ENCODE measurements around the gene ZNF576.

DNA sequence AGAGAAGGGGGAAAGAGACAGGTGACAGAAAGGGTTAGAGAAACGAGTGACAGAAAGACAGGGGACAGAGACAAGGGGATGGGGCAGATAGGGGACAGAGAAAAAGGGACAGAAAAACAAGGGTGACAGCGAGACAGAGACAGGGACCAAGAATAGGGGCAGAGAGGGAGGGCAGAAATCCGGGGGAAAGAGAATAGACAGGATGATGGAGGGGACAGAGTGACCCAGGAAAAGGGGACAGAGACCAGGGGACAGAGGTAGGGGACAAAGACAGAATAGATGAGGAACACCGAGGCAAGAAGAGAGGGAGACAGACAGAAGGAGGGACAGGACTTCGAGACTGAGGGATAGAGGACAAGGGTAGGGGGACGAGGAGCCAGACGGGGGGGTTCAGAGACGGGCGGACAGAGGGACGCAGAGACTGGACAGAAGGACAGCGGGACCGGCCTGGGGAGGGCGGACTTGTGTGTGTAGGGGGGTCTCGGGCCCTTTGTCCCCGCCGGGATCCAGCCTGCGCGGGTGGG is 42.7 kb downstream of the ZNF576 start:
- TF ChIP-seq, protein P1, sequence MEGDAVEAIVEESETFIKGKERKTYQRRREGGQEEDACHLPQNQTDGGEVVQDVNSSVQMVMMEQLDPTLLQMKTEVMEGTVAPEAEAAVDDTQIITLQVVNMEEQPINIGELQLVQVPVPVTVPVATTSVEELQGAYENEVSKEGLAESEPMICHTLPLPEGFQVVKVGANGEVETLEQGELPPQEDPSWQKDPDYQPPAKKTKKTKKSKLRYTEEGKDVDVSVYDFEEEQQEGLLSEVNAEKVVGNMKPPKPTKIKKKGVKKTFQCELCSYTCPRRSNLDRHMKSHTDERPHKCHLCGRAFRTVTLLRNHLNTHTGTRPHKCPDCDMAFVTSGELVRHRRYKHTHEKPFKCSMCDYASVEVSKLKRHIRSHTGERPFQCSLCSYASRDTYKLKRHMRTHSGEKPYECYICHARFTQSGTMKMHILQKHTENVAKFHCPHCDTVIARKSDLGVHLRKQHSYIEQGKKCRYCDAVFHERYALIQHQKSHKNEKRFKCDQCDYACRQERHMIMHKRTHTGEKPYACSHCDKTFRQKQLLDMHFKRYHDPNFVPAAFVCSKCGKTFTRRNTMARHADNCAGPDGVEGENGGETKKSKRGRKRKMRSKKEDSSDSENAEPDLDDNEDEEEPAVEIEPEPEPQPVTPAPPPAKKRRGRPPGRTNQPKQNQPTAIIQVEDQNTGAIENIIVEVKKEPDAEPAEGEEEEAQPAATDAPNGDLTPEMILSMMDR (IDR thresholded peaks at IDR 0.05; ENCODE audit: poor library complexity, severe bottlenecking), result no peak
- TF ChIP-seq POLR2AphosphoS5 (IDR thresholded peaks at IDR 0.05) (no peak), EZH2 (IDR thresholded peaks at IDR 0.05; ENCODE audit: borderline replicate concordance, insufficient read depth, low read length, poor library complexity, severe bottlenecking) (no peak)
